HG03280 (cell line): ENCODE measurements around the gene NALF2.

Experiments
- ATAC-seq: cut with Tn5 transposase; IDR thresholded peaks from one replicate; pipeline ENCODE4 v1.9.1; 2021; ENCODE audit warnings: mild to moderate bottlenecking, moderate library complexity; ENCODE audit not compliant: unreplicated experiment

The NALF2 gene

DNA sequence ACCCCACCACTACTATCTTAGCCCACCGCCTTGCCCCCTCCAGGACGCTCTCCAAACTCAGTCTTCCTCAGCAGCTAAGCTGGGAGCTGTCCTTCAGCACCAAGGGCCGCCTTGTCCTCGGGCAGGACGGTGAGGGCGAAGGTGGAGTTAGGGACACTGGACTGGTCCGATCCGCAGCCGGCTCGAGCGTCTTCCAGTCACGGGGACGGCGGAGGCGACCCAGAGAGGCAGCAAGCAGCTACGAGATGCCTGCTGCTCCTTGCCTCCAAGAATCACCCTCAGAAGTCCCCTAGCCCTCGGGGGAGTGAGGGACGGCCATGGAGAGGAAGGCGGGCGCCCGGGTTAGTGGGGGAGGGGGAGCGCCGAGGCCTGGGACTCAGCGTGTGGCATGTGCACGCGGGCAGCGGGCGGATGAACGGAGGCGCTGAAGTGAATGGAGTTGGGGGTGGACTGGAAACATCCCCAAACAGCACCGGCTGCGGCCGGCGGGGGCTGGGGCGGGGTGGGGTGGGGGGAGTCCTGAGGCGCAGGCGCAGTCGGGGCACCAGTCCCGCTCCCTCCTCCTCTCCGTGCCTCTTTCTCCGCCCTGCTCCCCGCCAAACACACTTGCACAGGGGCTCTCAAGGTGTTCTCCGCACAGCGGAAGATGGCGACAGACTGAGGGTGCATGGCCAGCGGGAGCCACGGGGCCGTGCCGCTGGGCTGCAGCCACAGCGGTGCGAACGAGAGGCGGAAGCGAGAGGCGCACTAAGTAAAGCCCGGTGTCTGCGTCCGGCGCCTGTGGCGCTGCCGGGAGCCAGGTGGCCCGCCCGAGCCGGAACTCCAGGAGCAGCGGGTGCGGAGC lies at the start of gene NALF2:
TSS of gene NALF2 (plus strand) at position 545 of the 844 bp plus-strand sequence. CDS start 957 bp downstream, outside the sequence.
- ATAC-seq = no peak

DNA sequence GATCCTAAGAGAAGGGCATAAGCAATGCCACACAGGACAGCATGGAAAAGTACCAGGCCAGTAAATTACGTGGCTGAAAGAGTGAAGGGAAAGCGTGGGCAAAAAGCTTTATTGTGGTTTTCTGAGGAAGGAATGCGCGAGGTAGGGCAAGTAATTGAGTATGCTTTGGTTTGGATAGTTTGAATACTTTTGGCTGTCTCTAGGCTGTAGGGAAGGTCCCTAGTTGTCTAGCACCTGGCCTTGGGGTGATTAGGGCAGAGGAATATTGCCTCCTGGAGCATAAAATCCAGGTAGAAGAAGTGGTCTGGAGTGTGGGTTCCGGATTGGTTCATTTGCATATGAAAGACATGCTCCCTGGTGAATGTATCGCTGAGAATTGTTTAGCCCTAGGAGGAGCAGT lies 46.4 kb upstream of the NALF2 start:
- no peak for ATAC-seq

DNA sequence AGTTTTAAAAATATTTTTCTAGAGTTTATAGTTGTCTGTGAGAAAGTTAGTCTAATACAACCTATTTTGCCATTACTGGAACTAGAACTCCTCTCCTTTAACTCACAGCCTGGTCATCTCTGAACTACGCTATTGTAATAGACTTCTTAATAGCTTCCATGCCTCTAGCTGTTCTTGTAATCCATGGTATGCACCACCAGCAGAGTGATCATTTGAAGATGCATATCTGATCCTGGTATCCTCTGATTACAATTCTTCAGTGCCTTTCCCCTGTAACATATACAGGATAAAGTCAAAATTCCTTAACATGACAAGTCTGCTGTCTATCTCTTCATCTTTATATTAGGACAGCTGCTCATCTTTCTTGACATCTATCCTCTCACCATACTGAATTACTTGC lies 37.6 kb upstream of the NALF2 start:
- no peak for ATAC-seq

DNA sequence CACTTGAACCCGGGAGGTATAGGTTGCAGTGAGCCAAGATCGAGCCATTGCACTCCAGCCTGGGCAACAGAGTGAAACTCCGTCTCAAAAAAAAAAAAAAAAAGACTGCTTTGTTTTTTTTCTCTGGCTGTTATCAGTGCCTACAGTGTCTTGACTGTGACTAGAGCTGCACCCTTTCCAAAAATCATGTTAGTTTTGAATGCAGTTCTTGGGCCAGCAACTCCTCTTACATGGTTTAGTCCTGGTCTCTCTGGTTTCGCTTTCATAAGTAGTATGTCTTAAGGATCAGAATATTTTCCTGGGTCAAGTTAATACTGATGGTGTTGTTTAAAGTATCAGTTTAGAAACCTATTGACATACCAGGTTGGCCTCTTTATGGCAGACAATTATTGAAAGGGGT lies 34.2 kb upstream of the NALF2 start:
- ATAC-seq = no peak

DNA sequence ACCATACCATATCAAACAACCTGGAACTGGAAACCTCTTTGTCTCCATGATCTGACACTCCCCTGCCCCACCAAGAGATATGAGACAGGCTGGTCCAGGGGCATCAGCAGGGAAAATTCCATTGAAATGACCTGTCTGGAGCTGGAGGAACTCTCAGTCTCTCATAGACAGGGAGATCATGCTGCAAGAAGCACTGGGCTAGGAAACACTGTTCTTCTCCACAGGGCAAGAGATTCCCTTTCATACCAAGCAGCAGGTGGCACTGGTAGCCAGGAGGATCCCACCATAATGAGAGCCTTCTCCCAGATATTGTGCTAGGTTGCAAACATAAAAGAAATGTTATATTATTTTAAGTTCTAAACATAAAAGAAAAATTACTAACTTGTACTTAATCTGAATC lies 14.5 kb upstream of the NALF2 start:
- ATAC-seq = no peak

DNA sequence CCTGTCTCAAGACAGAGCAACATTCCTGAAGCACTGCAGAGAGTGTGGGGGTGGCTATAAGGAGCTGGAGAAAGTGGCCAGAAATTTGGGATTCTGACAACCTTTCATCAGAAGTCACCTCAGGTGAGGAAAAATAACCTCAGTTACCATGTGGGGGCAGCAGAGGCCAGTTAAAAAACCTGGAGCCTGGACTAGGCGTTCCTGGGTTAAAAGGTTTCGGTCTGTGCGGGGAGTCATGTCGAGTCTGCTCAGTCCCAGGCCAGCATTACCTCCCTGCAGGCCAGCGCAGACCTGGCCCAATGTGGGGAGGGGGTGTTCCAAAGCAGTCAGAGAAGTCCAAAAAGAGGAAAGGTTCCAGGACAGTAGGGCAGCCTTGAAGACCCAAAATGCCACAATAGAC lies 10.9 kb upstream of the NALF2 start:
- no peak for ATAC-seq

DNA sequence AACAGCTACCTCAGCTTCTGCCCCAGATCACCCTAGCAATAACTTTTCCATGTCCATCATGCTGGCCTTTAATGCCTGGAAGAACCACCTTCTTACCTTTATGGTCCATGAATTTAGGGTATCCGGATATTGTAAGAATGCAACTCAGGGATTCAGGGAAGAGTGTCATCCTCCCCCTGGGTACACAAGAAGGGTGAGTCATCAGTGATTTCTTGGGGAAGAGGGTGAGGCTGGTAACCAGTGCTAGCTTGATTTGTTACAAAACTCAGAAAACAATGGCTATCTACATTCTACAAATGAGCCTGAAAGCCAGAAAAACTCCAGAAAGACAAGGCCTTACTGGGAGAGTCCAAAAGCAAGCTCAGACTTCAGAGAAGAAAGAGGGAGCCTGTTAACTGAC lies 10.4 kb upstream of the NALF2 start:
- ATAC-seq = no peak

DNA sequence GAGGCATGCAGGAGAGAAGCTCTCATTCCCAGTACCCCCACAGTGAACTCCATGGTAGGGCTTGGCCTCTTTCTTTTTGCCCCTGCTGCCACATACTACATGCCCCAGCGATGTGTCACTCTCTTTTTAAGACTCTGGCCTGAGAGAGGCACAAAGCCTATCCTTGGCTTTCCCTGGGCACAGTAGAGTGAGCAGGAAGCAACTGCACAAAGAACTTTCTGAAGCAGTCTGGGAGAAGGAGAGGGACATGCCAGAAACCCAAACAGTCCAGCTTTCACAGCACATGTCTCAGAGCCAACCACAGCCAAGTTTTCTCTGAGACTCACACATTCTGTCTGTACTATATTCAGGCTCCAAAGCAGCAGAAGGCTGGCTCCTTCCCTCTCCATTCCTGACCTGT lies 7.9 kb upstream of the NALF2 start:
- ATAC-seq = no peak

DNA sequence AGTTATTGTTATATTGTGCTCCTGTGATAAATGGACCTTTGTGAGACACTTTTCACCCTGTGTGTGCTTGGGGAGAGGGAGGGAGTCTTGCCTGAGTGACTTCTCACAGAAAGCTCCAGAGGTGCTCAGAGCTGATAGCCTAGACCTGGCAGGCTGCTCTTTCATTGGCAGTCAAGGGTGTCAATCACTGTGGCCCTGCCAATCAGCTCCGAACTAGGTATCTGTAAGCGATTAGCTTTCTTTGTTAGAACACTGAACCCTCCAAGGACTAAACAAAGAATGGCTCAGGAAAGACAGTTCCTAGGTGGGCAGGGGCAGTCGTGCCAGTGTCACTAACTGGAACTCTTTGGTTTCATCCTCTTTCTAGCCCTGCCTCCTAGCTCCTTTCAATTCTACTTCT lies 2.7 kb upstream of the NALF2 start:
- ATAC-seq = no peak

DNA sequence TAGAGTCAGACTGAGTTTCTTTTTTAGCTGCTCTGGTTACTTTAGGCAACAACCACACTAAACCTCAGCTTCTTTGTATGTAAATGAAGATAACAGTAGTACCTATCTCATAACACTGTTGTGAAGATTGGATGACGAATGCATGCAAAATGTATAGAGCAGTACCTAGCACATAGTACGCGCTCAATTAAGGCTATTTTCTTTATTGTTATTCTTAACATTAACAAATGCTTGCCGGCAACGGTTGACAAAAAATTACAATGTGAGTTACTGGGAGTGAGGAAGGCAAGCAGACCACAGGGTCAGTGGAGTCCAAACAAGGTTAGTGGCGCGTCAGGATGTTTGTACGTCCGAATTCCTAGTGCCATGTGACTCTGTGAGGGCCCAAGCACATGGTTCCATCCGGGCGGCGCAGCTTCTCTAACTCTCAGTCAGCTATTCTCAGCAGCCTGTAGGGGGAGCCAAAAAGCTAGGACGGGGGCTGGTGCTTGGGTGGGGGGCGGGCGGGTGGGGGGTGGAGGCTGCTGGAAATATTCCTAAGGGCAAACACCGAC lies 821 bp upstream of the NALF2 start:
- ATAC-seq = no peak

DNA sequence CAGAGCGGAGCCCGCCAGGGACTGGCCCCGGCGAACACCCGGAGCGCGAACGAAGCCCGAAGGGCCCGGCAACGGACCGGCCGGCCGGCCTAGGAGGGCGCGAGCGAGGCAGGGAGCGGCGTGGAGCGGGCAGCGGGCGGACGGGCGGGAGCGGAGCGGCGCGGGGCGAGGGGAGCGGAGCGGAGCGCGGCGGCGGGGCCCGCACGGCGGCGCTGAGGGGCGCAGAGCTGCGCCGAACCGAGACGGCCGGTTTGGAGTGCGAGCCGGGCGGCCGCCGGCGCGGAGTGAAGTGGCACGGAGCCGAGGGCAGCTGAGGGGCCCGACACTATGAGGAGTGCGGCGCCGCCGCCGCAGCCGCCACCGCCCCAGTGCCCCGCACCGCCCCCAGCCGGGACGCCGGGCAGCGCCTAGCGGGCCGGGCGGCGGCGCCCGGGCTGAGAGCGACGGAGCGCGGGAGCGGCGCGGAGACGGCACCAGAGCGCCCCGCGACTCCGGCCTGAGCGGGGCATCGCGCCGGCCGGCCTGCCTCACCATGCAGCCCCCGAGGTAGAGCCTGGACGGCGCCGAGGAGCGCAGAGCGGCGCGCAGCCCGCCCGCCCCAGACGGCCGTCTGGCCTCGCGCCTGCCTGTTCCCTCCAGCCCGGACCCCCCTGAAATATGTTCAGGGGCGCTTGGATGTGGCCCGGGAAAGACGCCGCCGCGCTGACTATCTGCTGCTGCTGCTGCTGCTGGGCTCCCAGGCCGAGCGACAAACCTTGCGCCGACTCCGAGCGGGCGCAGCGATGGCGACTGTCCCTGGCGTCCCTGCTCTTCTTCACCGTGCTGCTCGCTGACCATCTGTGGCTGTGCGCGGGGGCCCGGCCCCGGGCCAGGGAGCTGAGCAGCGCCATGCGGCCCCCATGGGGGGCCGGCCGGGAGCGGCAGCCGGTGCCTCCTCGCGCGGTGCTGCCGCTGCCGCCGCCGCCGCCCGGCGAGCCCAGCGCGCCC lies 793 bp downstream of the NALF2 start:
- no peak for ATAC-seq

DNA sequence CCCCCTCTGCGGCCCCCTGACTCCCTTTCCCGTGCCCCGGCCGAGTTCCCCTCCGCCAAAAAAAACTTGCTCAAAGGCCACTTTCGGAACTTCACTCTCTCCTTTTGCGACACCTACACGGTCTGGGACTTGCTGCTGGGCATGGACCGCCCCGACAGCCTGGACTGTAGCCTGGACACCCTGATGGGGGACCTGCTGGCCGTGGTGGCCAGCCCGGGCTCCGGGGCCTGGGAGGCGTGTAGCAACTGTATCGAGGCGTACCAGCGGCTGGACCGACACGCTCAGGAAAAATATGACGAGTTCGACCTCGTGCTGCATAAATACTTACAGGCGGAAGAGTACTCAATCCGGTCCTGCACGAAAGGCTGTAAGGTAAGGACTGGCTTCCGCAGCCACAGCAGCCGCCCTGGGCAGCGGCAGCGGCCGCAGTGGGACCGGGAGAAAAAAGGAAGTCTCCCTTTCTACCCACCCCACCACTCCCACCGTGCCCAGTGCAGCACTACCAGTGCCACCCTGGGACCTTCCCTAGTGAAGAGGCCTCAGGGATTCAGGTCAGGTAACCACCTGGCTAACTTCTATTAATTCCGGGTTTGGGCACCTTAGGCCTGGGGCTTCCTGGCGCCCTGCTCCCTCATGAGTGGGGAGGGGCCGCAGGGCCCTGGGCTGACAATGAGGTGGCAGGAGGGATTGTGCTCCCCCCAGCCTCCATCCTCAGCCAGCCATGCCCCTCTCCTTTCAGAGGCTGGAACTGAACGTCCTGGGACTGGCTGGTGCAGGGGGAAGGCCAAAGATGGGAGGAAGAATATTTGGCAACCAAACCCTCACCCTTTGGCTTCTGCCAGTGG lies 1.9 kb downstream of the NALF2 start:
- no peak for ATAC-seq

DNA sequence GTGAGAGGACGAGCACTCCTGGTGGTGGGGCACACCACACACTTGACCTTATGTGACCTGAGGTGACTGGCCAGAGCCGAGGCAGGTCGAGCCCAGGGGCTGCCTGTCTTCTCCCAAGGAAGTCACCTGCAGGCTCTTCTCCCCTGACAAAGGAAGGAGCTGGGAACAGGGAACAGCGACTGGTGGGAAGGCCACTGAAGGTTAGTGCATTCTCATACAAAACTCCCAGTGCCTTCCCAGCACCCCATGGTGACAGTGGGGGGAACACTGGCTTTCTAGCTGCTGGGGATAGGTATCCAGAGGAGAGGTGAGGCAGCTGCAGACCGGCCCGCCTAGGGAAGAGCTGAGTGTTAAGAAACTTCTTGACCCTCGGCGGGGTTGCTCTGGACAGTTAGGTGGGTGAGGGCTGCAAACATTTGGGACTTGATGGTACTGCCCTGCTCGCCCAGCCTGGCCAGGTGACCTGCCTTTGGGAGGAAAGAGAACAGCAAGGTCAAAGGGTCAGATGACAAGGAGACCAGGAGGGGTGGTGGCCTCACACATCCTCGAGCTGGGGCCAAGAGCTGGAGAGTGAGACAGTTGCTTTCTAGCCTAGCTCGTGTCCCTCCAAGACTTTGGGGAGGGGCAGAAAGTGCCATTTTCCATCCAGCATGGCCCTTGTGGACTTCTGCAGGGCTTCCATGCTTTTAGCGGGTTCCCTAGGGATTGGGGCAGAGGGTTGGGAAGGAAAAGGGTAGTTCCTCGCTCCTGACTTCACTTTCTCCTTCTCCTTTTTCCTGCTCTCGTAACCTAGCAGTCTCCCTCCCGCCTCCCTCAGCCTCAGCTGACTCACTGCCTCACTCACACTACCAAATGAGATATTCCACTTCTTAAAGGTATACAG lies 2.7 kb downstream of the NALF2 start:
- no peak for ATAC-seq

DNA sequence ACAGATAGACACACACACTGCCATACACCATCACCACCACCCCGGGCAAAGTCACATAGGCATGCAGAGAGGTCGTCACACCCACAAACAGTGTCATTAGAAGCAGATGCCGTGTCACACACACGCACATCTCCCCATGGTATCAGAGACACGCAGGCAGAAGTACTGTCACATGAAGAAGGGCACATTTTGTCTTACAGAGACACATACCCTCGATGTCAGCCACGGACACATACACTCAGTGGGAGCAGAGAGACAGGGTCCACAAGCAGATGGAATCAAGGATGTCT lies 3.3 kb downstream of the NALF2 start:
- ATAC-seq = no peak

DNA sequence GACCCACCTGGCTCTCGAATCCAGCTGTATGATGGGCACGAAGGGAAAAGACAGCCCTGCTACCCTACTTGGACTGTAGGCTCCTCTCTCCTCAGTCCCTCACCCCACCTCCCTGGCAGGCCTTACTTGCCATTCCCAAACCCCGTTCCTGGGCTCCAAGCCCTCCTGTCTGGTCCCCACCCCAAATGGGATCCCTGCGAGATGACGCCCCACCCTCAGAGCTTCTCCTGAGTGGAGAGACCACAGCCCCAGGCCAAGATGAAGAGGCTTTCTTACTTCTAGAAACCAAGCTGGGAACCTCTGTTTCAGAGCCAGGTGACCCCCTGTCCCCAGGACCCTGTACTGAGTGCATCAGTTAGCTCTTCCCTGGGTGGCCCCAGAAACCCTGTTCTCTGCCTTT lies 4.5 kb downstream of the NALF2 start:
- ATAC-seq = no peak

DNA sequence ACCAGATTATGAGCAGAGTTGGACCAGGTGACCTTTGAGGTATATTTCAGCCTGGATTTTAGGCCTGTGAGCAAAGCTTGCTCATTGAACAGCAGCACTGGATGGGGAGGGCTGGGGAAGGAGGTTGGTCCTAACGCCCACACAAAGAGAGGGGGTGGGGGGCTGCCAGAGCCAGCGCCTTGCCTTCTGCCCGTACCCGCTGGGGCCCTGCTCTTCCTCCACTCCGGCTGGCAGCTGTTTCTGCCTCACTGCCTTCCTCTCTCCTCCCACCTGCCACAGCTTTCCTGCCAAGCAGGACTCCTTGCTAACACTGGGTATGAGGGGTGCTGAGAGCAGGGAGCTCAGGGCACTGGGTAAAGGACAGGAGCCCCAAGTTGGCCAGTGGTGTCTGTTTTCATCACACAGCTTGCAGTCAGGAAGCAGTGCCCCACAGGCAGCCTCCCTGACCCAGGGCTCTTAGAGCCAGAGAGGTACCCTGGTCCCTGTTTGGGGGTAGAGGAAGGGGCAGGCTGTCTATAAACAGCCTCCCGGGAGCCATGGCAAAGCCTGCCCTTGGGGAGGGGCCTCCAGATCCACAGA lies 6.1 kb downstream of the NALF2 start:
- no peak for ATAC-seq

DNA sequence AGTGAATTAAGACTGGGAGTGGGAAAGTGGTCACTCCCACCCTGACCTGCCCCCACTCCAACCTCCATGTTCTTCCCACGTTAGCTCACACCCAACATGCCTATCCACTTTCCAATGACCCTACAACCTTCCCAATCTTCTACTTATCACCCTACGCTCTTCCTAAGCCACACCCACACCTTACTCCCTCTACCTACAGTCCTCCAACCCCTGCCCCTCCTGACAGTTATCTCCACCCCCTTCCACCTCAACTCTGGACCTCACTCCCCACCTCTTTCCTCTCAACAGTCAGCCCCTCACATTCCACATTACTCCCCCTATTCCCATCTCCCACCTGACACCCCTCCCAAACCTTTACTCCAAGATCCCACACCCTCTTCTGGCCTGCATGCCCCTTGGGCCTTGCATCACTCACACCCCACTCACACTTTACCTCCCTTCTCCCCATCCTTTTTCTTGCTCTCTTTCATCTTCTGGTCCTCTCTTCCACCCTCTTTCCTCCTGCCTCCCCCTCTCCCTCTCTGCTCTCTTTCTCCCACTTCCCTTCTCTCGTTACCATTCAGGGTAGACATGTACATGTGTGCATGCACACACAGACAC lies 6.9 kb downstream of the NALF2 start:
- ATAC-seq = no peak

DNA sequence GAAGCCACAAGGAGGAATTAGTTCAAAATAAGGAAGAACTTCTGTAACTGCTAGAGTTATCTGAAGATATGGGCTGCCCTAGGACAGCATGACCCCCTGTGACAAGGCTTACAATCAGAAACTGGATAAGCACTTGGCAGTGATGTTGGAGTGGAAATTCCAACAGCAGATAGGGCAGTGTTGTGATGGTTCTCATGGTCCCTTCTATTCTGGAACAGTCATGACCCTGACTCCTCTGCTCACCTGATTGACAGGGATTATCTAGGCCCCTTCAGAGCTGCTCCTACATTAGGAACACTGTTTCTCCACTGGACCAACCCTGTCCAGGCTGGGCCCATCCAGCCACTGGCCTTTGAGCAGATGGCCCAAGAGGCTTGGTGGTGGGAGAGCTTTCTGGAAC lies 17.9 kb downstream of the NALF2 start:
- no peak for ATAC-seq

DNA sequence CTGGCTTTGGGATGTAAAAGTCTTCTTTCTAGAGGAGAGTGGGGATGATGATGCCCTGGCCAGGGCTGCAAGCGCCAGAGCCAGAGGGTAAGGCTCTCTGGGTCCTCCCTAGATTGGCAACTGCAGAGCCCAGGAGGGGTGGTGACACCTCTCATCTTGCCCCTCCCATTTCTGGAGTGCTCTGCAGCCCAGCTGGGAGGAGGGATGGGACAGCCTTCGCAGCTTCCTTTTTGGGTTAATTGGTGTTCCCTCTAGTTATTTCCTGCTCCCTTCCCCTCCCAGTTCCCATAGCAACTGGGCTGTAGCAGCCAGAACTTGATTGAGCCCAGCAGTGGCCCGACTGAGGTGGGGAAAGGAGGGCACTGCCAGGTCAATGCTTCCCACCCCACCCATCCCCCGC lies 19.2 kb downstream of the NALF2 start:
- ATAC-seq = no peak
